NCI-H2227 (cell line): Measurements from ENCODE around the gene SLC66A2.

Experiments
- DNase-seq: peaks from one replicate; lab custom pipeline; 2025; ENCODE audit not compliant: unreplicated experiment; lab: John Stamatoyannopoulos, UW

SLC66A2 gene

GRCh38 chr18:79952456-79952995 is 1.1 kb upstream of the SLC66A2 start:
- DNase-seq = no peak

- peak; percentile 43 for DNase-seq
These were observed 725 bp downstream of the SLC66A2 start for GRCh38 chr18:79950515-79951341.

- no peak for DNase-seq
These were observed 1.6 kb downstream of the SLC66A2 start for GRCh38 chr18:79949697-79950487.

GRCh38 chr18:79948719-79949411 is 2.6 kb downstream of the SLC66A2 start:
- DNase-seq = no peak

- no peak for DNase-seq
These were observed 3.4 kb downstream of the SLC66A2 start for GRCh38 chr18:79947881-79948610.

GRCh38 chr18:79947054-79947755 is 4.2 kb downstream of the SLC66A2 start:
- no peak for DNase-seq

- no peak for DNase-seq
These were observed 6.1 kb downstream of the SLC66A2 start for GRCh38 chr18:79945118-79946042.

- no peak for DNase-seq
These were observed 6.7 kb downstream of the SLC66A2 start for GRCh38 chr18:79944746-79945117.

GRCh38 chr18:79944126-79944731 is 7.2 kb downstream of the SLC66A2 start:
- DNase-seq = no peak

- no peak for DNase-seq
These were observed 7.8 kb downstream of the SLC66A2 start for GRCh38 chr18:79943608-79944125.

GRCh38 chr18:79942786-79943607 is 8.5 kb downstream of the SLC66A2 start:
- no peak for DNase-seq

- DNase-seq = no peak
These were observed 9.2 kb downstream of the SLC66A2 start for GRCh38 chr18:79942211-79942610.

- DNase-seq = no peak
These were observed 9.9 kb downstream of the SLC66A2 start for GRCh38 chr18:79941473-79942119.

GRCh38 chr18:79940814-79941472 is 10.5 kb downstream of the SLC66A2 start:
- no peak for DNase-seq

GRCh38 chr18:79940126-79940813 is 11.2 kb downstream of the SLC66A2 start:
- no peak for DNase-seq

- DNase-seq = no peak
These were observed 12.4 kb downstream of the SLC66A2 start for GRCh38 chr18:79939096-79939495.
